CD4-positive, alpha-beta memory T cell (primary cell): Measurements from ENCODE around the gene CDH13. TPM values are rescaled to one million over a fixed set of nuclear protein-coding genes. Genes with fewer than 3 reads are reported as not detected.

Experiments
- CTCF ChIA-PET: fragments of 350-600 bp; sonication (Branson Sonifier 250); formaldehyde crosslinking; loops from one replicate; lab custom pipeline; 2021; ENCODE audit warnings: inconsistent platforms; ENCODE audit not compliant: partially characterized antibody; lab: Charles Lee
- POLR2A ChIA-PET: fragments of 350-600 bp; sonication (Branson Sonifier 250); formaldehyde crosslinking; loops from one replicate; lab custom pipeline; 2021; ENCODE audit not compliant: partially characterized antibody; lab: Charles Lee
- DNase-seq, 5 donors: peaks; one replicate each; pipeline versions ENCODE4 v3.0.0 to v3.0.0-alpha.2; 2020 to 2022; ENCODE audit warnings: mixed read lengths in 1 of 5
- H3K27ac ChIP-seq: one replicate; pipeline ENCODE4 v1.7.0; 2013; ENCODE audit warnings: low read depth, low read length
- H3K27me3 ChIP-seq: 2 replicates; pipeline ENCODE4 v1.7.0; 2013; ENCODE audit warnings: mild to moderate bottlenecking, low read length, moderate library complexity; ENCODE audit not compliant: insufficient read depth
- H3K36me3 ChIP-seq: 2 replicates; pipeline ENCODE4 v1.7.0; 2013; ENCODE audit warnings: mild to moderate bottlenecking, low read length, moderate library complexity; ENCODE audit not compliant: insufficient read depth
- H3K4me1 ChIP-seq: 2 replicates; pipeline ENCODE4 v1.7.0; 2013; ENCODE audit warnings: mild to moderate bottlenecking, low read length, moderate library complexity; ENCODE audit not compliant: insufficient read depth
- H3K4me3 ChIP-seq, 2 donors: one replicate each; pipeline ENCODE4 v1.7.0; 2013; ENCODE audit warnings: low read length in 2 of 2, mild to moderate bottlenecking in 1 of 2
- H3K9me3 ChIP-seq, 2 donors: one replicate each; pipeline ENCODE4 v1.7.0; 2013; ENCODE audit warnings: low read length in 2 of 2, control low read depth in 1 of 2; ENCODE audit not compliant: control insufficient read depth in 1 of 2
- H3K27ac Mint-ChIP-seq, 7 donors: one replicate each; pipeline ENCODE4 v1.8.0; 2020 to 2021; ENCODE audit warnings: mixed read lengths in 7 of 7, mild to moderate bottlenecking in 6 of 7, inconsistent platforms in 3 of 7, moderate library complexity in 3 of 7
- H3K27me3 Mint-ChIP-seq, 2 donors: one replicate each; pipeline ENCODE4 v1.8.0; 2020 to 2021; ENCODE audit warnings: mixed read lengths in 2 of 2
- H3K36me3 Mint-ChIP-seq, 2 donors: one replicate each; pipeline ENCODE4 v1.8.0; 2020 to 2021; ENCODE audit warnings: mixed read lengths in 2 of 2, inconsistent platforms in 1 of 2, mild to moderate bottlenecking in 1 of 2
- H3K4me1 Mint-ChIP-seq, 4 donors: one replicate each; pipeline ENCODE4 v1.8.0; 2020 to 2021; ENCODE audit warnings: mixed read lengths in 4 of 4, mild to moderate bottlenecking in 1 of 4
- H3K4me3 Mint-ChIP-seq, 8 donors: one replicate each; pipeline ENCODE4 v1.8.0; 2020 to 2021; ENCODE audit warnings: mixed read lengths in 8 of 8, mild to moderate bottlenecking in 7 of 8, moderate library complexity in 6 of 8, inconsistent platforms in 3 of 8
- H3K9me3 Mint-ChIP-seq, 8 donors: one replicate each; pipeline ENCODE4 v1.8.0; 2020 to 2021; ENCODE audit warnings: mixed read lengths in 8 of 8, mild to moderate bottlenecking in 5 of 8, inconsistent platforms in 3 of 8, moderate library complexity in 1 of 8
- intact Hi-C: fragments of 100-400 bp; cut with micrococcal nuclease; formaldehyde crosslinking; loops from one replicate; pipeline ENCODE4 v1.15.1; 2023
- polyA plus RNA-seq, 2 donors: library from polyadenylated mRNA; unstranded; fragments of 300-500 nt; fragmentation: Illumina TruSeq; gene quantifications; one replicate each; pipeline ENCODE4 v1.2.3, GENCODE V29; 2021
- total RNA-seq, 2 experiments: library from RNA; stranded (reverse); gene quantifications; one replicate each; pipeline ENCODE4 v1.2.3, GENCODE V29; 2021

CDH13 gene
- total and polyA plus RNA-seq, 4 experiments from 2014 or later, result not detected

DNA sequence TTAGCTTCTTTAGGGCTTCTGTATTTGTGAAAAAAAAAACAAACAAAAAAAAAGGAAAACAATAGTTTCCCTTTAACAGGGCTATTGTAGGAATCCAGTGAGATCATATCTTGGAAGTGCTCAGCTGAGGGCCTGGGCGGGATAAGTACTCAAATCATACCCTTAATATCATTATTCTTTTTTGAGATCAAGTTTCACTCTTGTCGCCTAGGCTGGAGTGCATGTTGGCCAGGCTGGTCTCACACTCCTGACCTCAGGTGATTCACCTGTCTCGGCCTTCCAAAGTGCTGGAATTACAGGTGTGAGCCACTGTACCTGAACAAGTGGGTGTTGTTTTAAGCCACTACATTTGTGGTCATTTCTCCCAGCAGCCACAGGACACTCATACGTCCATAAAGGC, 87.0 kb downstream of the CDH13 start:
- CTCF ChIA-PET, result no interaction called here
- H3K27me3 Mint-ChIP-seq, result peaks cover 2 to 4% of the 10 kb centered on the region in 2 donors
- no peak for DNase-seq
- Histone ChIP-seq H3K36me3 (no peaks in the 10 kb centered on the region), H3K9me3 (no peaks in the 10 kb centered on the region), H3K27ac (no peak overlapping the region), H3K4me1 (no peaks in the 10 kb centered on the region), H3K4me3 (no peak overlapping the region), H3K27me3 (no peaks in the 10 kb centered on the region)
- POLR2A ChIA-PET, result no interaction called here
- no peak overlapping the region for H3K27ac Mint-ChIP-seq
- no peaks in the 10 kb centered on the region for H3K36me3 Mint-ChIP-seq
- peaks cover 0 to 2% (median 0%) of the 10 kb centered on the region in 4 donors for H3K4me1 Mint-ChIP-seq
- H3K9me3 Mint-ChIP-seq, result peaks cover 0 to 5% (median 0%) of the 10 kb centered on the region in 8 donors
- intact Hi-C loops, result no loop called here
- H3K4me3 Mint-ChIP-seq, result no peak overlapping the region

DNA sequence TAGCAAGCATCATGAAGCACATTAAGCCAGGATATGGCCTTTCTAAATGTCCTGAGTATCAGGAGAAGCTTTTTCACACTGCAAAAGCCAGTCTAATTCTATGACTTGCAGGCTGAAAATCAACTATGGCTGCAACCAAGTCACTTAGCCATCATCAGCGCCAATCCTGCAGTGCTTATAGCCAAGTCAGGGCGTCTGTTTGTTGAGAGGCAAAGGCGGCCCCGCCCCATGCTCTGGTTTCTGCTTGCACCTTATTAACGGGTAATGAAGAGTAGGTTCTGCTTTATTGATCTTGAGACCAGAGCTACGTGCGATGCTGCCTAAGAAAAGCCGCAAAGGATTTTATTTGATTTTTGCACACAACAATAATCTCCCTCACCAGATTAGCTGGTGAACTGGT, 88.4 kb downstream of the CDH13 start:
- no peak overlapping the region for H3K4me3 Mint-ChIP-seq
- H3K27ac ChIP-seq, result no peak overlapping the region
- H3K4me1 ChIP-seq, result no peaks in the 10 kb centered on the region
- DNase-seq, result no peak
- peaks cover 2 to 4% of the 10 kb centered on the region in 2 donors for H3K27me3 Mint-ChIP-seq
- no peaks in the 10 kb centered on the region for H3K36me3 Mint-ChIP-seq
- CTCF ChIA-PET, result interaction anchor here (0.5 to 1.1 kb wide), 2 partner anchors 9 to 32 kb away, joined by 3 to 4 read pairs; no protein-coding TSS in a partner anchor
- intact Hi-C loops, result no loop called here
- no peak overlapping the region for H3K27ac Mint-ChIP-seq
- peaks cover 0 to 5% (median 0%) of the 10 kb centered on the region in 8 donors for H3K9me3 Mint-ChIP-seq
- no peak overlapping the region for H3K4me3 ChIP-seq
- H3K36me3 ChIP-seq, result no peaks in the 10 kb centered on the region
- peaks cover 0 to 2% (median 0%) of the 10 kb centered on the region in 4 donors for H3K4me1 Mint-ChIP-seq
- POLR2A ChIA-PET, result no interaction called here
- no peaks in the 10 kb centered on the region for H3K9me3 ChIP-seq
- H3K27me3 ChIP-seq, result no peaks in the 10 kb centered on the region

DNA sequence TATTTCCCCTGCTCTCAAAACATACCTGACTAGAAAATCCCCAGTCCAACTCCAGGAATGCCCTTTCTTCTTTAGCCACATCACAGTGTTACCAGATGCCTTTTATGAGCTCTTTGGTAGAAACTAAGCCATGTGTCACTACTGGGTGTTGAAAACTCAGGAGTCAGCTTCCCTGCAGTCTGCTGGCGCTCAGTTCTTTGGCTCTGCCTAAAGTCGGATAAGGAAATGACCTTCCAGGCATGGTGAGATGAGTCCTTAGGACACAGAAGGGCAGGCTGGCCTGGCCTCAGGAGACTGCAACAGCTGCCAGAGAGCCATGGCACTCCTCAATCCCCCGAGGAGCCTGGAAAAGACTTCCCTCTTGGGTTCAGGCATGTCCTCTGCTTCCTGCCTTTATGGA, 89.1 kb downstream of the CDH13 start:
- peaks cover 0 to 2% (median 0%) of the 10 kb centered on the region in 4 donors for H3K4me1 Mint-ChIP-seq
- Histone ChIP-seq H3K4me1 (no peaks in the 10 kb centered on the region), H3K27ac (no peak overlapping the region), H3K27me3 (no peaks in the 10 kb centered on the region), H3K4me3 (no peak overlapping the region), H3K36me3 (no peaks in the 10 kb centered on the region), H3K9me3 (no peaks in the 10 kb centered on the region)
- peaks cover 2 to 4% of the 10 kb centered on the region in 2 donors for H3K27me3 Mint-ChIP-seq
- intact Hi-C loops, result no loop called here
- CTCF ChIA-PET, result interaction anchor here (0.5 kb wide), 1 partner anchor 10 kb away, joined by 4 read pairs; no protein-coding TSS in a partner anchor
- no peak for DNase-seq
- POLR2A ChIA-PET, result no interaction called here
- peaks cover 0 to 5% (median 0%) of the 10 kb centered on the region in 8 donors for H3K9me3 Mint-ChIP-seq
- no peak overlapping the region for H3K4me3 Mint-ChIP-seq
- H3K27ac Mint-ChIP-seq, result no peak overlapping the region
- no peaks in the 10 kb centered on the region for H3K36me3 Mint-ChIP-seq

DNA sequence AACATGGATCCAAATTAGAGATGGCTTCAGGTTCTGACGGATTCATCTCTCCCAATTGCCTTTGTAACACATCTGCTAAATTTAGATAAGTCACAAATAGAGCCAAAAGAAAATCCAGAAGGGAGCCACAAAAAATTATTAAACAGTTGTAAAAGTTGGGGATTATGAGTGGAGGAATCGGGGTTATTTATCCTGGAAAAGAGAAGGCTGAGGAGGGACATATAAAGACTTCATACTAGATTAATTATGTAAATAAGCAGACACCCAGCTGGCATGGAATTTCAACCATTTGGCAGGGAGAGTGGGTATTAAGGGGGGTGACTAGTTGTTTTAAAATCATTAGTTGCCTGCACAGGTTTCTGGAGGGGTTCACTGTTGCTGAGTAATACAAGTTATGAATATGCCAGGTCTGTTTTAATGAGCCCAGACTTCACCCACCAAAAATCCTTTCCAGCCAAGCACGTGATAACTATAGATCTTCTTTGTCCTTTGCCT, 89.6 kb downstream of the CDH13 start:
- Histone ChIP-seq H3K27ac (no peak overlapping the region), H3K27me3 (no peaks in the 10 kb centered on the region), H3K36me3 (no peaks in the 10 kb centered on the region), H3K4me3 (no peak overlapping the region), H3K9me3 (no peaks in the 10 kb centered on the region), H3K4me1 (no peaks in the 10 kb centered on the region)
- ChIA-PET CTCF (no interaction called here), POLR2A (no interaction called here)
- peaks cover 0 to 2% (median 0%) of the 10 kb centered on the region in 4 donors for H3K4me1 Mint-ChIP-seq
- no peak overlapping the region for H3K4me3 Mint-ChIP-seq
- H3K27ac Mint-ChIP-seq, result no peak overlapping the region
- H3K36me3 Mint-ChIP-seq, result no peaks in the 10 kb centered on the region
- H3K9me3 Mint-ChIP-seq, result peaks cover 0 to 5% (median 0%) of the 10 kb centered on the region in 8 donors
- no peak for DNase-seq
- intact Hi-C loops, result no loop called here
- peaks cover 2 to 4% of the 10 kb centered on the region in 2 donors for H3K27me3 Mint-ChIP-seq

DNA sequence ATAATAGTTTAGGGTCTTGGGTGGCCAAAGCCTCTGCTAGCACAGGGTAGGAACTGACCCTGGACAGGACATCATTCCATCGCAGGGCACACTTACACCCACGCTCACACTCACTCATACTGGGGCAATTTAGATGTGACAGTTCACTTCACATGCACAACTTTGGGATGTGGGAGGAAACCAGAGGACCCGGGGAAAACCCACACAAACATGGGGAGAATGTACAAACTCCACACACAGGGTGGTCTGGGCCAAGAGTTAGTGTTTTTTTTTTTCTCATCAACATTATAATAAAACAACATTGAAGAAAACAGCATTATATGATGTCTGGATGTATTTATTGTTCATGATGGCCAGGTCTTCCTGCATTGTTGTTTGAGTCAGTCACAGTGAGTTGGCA, 93.6 kb downstream of the CDH13 start:
- no peak for DNase-seq
- no peak overlapping the region for H3K4me3 ChIP-seq
- Mint-ChIP-seq H3K9me3 (peaks cover 0 to 5% (median 0%) of the 10 kb centered on the region in 8 donors), H3K4me1 (peaks cover 0 to 2% (median 0%) of the 10 kb centered on the region in 4 donors), H3K4me3 (no peak overlapping the region), H3K36me3 (no peaks in the 10 kb centered on the region), H3K27me3 (peaks cover 2 to 4% of the 10 kb centered on the region in 2 donors), H3K27ac (peak overlapping the region in 1 of 7 donors; percentile 14)
- CTCF ChIA-PET, result no interaction called here
- POLR2A ChIA-PET, result no interaction called here
- H3K4me1 ChIP-seq, result no peaks in the 10 kb centered on the region
- H3K9me3 ChIP-seq, result no peaks in the 10 kb centered on the region
- intact Hi-C loops, result no loop called here
- H3K27me3 ChIP-seq, result no peaks in the 10 kb centered on the region
- no peaks in the 10 kb centered on the region for H3K36me3 ChIP-seq
- no peak overlapping the region for H3K27ac ChIP-seq

DNA sequence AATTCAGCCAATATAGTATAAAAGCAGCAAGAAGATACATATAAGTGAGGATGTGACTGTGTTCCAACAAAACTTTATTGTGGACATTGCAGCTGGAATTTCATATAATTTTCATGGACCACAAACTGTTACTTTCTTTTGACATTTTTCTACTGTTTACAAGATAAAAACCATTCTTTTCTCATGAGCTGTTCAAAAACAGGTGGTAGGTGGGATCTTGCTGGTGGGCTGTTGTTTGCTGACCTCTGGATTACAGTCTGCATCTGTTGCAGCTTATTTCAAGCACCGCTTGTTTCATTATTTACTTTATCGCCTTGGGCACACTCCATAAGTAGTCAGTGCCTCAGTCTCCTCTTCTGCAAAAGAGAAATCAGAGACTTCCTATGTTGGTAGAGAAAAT, 99.5 kb downstream of the CDH13 start:
- no peak for DNase-seq
- CTCF ChIA-PET, result no interaction called here
- Mint-ChIP-seq H3K27ac (no peak overlapping the region), H3K36me3 (no peaks in the 10 kb centered on the region), H3K4me3 (no peak overlapping the region), H3K4me1 (no peaks in the 10 kb centered on the region), H3K27me3 (peaks cover 0 to 1% of the 10 kb centered on the region in 2 donors), H3K9me3 (peaks cover 0 to 10% (median 4%) of the 10 kb centered on the region in 8 donors)
- no peak overlapping the region for H3K27ac ChIP-seq
- H3K4me3 ChIP-seq, result no peak overlapping the region
- H3K9me3 ChIP-seq, result no peaks in the 10 kb centered on the region
- no peaks in the 10 kb centered on the region for H3K27me3 ChIP-seq
- POLR2A ChIA-PET, result no interaction called here
- no peaks in the 10 kb centered on the region for H3K4me1 ChIP-seq
- intact Hi-C loops, result no loop called here
- no peaks in the 10 kb centered on the region for H3K36me3 ChIP-seq

DNA sequence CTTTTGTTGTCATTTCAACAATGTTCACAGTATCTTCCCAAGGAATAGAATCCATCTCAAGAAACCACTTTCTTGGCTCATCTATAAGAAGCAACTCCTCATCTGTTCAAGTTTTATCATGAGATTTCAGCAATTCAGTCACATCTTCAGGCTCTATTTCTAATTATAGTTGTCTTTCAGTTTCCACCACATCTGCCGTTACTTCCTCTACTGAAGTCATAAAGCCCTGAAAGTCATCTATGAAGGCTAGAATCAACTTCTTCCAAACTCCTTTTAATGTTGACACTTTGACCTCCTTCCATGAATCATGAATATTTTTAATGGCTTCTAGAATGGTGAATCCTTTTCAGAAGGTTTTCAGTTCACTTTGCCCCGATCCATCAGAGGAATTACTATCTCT, 102.1 kb downstream of the CDH13 start:
- H3K4me3 ChIP-seq, result no peak overlapping the region
- Mint-ChIP-seq H3K36me3 (no peaks in the 10 kb centered on the region), H3K27me3 (peaks cover 0 to 1% of the 10 kb centered on the region in 2 donors), H3K4me3 (no peak overlapping the region), H3K9me3 (peaks cover 0 to 10% (median 4%) of the 10 kb centered on the region in 8 donors), H3K27ac (no peak overlapping the region), H3K4me1 (no peaks in the 10 kb centered on the region)
- no peaks in the 10 kb centered on the region for H3K36me3 ChIP-seq
- POLR2A ChIA-PET, result no interaction called here
- no peaks in the 10 kb centered on the region for H3K4me1 ChIP-seq
- no peak for DNase-seq
- intact Hi-C loops, result no loop called here
- H3K27ac ChIP-seq, result no peak overlapping the region
- H3K27me3 ChIP-seq, result no peaks in the 10 kb centered on the region
- CTCF ChIA-PET, result no interaction called here
- H3K9me3 ChIP-seq, result no peaks in the 10 kb centered on the region
